PC-9 (cell line): Measurements from ENCODE around the gene PYROXD2. TPM values are rescaled to one million over a fixed set of nuclear protein-coding genes. Genes with fewer than 3 reads are reported as not detected.

Source experiments
- BruUV-seq: library from RNA; stranded (reverse); fragments of 400-500 nt; replicated peaks from 2 replicates; lab custom pipeline; 2021; lab: Mats Ljungman, UMichigan
- CTCF ChIA-PET: fragments of 300-600 bp; sonication (Branson Sonifier 250); formaldehyde crosslinking; loops from one replicate; lab custom pipeline; 2022; ENCODE audit warnings: antibody characterized with exemption; lab: Charles Lee
- POLR2A ChIA-PET: fragments of 300-600 bp; sonication (Branson Sonifier 250); formaldehyde crosslinking; loops from one replicate; lab custom pipeline; 2022; ENCODE audit warnings: antibody characterized with exemption; ENCODE audit not compliant: unreplicated experiment; lab: Charles Lee
- DNase-seq, 2 experiments: peaks; one replicate each; pipeline versions ENCODE4 v3.0.0 to v3.0.0-alpha.2; 2015 to 2022; ENCODE audit warnings: mixed read lengths in 1 of 2
- H2AFZ ChIP-seq: fragments of 200-600 bp; sonication (generic); 2 replicates; pipeline ENCODE4 v1.8.1; 2017; ENCODE audit warnings: antibody characterized with exemption
- H3F3A ChIP-seq: fragments of 200-600 bp; sonication (generic); 2 replicates; pipeline ENCODE4 v1.8.1; 2017; ENCODE audit warnings: antibody characterized with exemption, mild to moderate bottlenecking, low read depth; ENCODE audit not compliant: insufficient read depth
- H3K27ac ChIP-seq: fragments of 200-600 bp; sonication (generic); 2 replicates; pipeline ENCODE4 v1.6.1; 2016; ENCODE audit warnings: mixed run types
- H3K27me3 ChIP-seq: fragments of 200-600 bp; sonication (generic); 2 replicates; pipeline ENCODE4 v1.6.1; 2016; ENCODE audit warnings: low read depth, mixed run types; ENCODE audit not compliant: insufficient read depth
- H3K36me3 ChIP-seq: fragments of 200-600 bp; sonication (generic); 2 replicates; pipeline ENCODE4 v1.6.1; 2016; ENCODE audit warnings: low read depth, mixed run types
- H3K4me1 ChIP-seq: fragments of 200-600 bp; sonication (generic); replicated peaks from 2 replicates; pipeline ENCODE4 v1.6.1; 2016; ENCODE audit warnings: mixed run types; ENCODE audit not compliant: insufficient read depth
- H3K4me2 ChIP-seq: fragments of 200-600 bp; sonication (generic); 2 replicates; pipeline ENCODE4 v1.6.1; 2017; ENCODE audit warnings: mixed run types
- H3K4me3 ChIP-seq: fragments of 200-600 bp; sonication (generic); 2 replicates; pipeline ENCODE4 v1.6.1; 2016; ENCODE audit warnings: mixed run types
- H3K79me2 ChIP-seq: fragments of 200-600 bp; sonication (generic); 2 replicates; pipeline ENCODE4 v1.6.1; 2017; ENCODE audit warnings: low read depth, mixed run types
- H3K9me2 ChIP-seq: fragments of 200-600 bp; sonication (generic); 2 replicates; pipeline ENCODE4 v1.8.1; 2017; ENCODE audit warnings: mild to moderate bottlenecking; ENCODE audit not compliant: insufficient read depth
- H3K9me3 ChIP-seq: fragments of 200-600 bp; sonication (generic); 2 replicates; pipeline ENCODE4 v1.8.1; 2016; ENCODE audit warnings: low read depth; ENCODE audit not compliant: insufficient read depth
- H4K20me1 ChIP-seq: fragments of 200-600 bp; sonication (generic); 2 replicates; pipeline ENCODE4 v1.8.1; 2017; ENCODE audit not compliant: insufficient read depth
- CTCF ChIP-seq: fragments of 200-600 bp; sonication (generic); conservative IDR thresholded peaks from 2 replicates; pipeline ENCODE4 v1.6.1; 2017; ENCODE audit warnings: mixed run types, antibody characterized with exemption, mild to moderate bottlenecking, moderate library complexity
- EZH2 ChIP-seq: fragments of 200-600 bp; sonication (generic); IDR thresholded peaks from 2 replicates; pipeline ENCODE4 v1.8.0; 2017; ENCODE audit warnings: antibody characterized with exemption, low read depth
- intact Hi-C: fragments of 100-400 bp; cut with micrococcal nuclease; formaldehyde crosslinking; loops from one replicate; pipeline ENCODE4 v1.10.0; 2022; ENCODE audit not compliant: unreplicated experiment
- total RNA-seq: library from RNA; stranded (reverse); gene quantifications from 2 replicates; pipeline ENCODE4 v1.2.3, GENCODE V29; 2021

Gene PYROXD2
- total RNA-seq, 1 experiment from 2014 or later, result 28.0 TPM

DNA sequence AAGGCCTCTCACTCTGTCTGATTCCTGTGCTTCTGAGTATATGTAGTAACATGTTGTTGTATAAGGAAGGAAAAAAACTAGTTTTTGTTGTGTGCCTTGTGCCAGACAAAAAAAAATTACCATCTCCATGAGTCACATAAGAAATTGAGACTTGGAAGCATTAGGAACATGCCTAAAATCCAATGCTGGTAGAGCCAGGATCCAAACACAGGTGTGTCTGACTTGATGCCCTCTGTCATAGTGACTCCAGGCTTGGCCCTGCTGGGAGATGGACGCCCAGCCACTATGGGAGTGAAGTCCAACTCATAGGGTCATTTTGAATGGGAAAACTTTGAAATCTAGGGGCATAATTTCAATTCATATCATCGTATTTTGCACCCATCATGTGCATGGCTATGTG, 38.0 kb downstream of the PYROXD2 start:
- ChIA-PET POLR2A (no interaction called here), CTCF (no interaction called here)
- no peak for TF ChIP-seq CTCF
- H3K27me3 ChIP-seq, result no peaks in the 10 kb centered on the region
- H3K4me1 ChIP-seq, result peaks cover 48% of the 10 kb centered on the region
- H3K9me2 ChIP-seq, result no peaks in the 10 kb centered on the region
- H3K4me2 ChIP-seq, result 0 out of 2 replicates have a peak overlapping the region, but pooled peaks have one; percentile 31
- H3K79me2 ChIP-seq, result no peaks in the 10 kb centered on the region
- DNase-seq, result no peak
- H2AFZ ChIP-seq, result no peak overlapping the region
- no peaks in the 10 kb centered on the region for H3K36me3 ChIP-seq
- no peaks in the 10 kb centered on the region for H3K9me3 ChIP-seq
- intact Hi-C loops, result no loop called here
- H3F3A ChIP-seq, result peaks cover 19% of the 10 kb centered on the region
- H3K27ac ChIP-seq, result peak overlapping the region; percentile 87; the same call in 1 of the 2 replicates
- BruUV-seq, result no TSS peak
- H3K4me3 ChIP-seq, result no peak overlapping the region
- H4K20me1 ChIP-seq, result no peaks in the 10 kb centered on the region

GRCh38 chr10:98376485-98376884, 38.5 kb downstream of the PYROXD2 start:
- ChIA-PET POLR2A (no interaction called here), CTCF (no interaction called here)
- Histone ChIP-seq H3K27ac (peak overlapping the region; percentile 87; the same call in 1 of the 2 replicates), H3K4me1 (peaks cover 48% of the 10 kb centered on the region), H3K36me3 (no peaks in the 10 kb centered on the region), H3K9me2 (no peaks in the 10 kb centered on the region), H3K27me3 (no peaks in the 10 kb centered on the region), H3K4me3 (no peak overlapping the region), H3K4me2 (peak overlapping the region; percentile 31; the same call in 1 of the 2 replicates), H3K9me3 (no peaks in the 10 kb centered on the region), H3K79me2 (no peaks in the 10 kb centered on the region), H3F3A (peaks cover 19% of the 10 kb centered on the region), H4K20me1 (no peaks in the 10 kb centered on the region), H2AFZ (no peak overlapping the region)
- DNase-seq, result peak in 1 of 2 experiments; percentile 49
- intact Hi-C loops, result no loop called here
- no TSS peak for BruUV-seq
- TF ChIP-seq EZH2, result no peak
- no peak for TF ChIP-seq CTCF

- peak overlapping the region; percentile 70 for H3K4me2 ChIP-seq
- intact Hi-C loops, result no loop called here
- POLR2A ChIA-PET, result interaction anchor here (0.6 kb wide), 1 partner anchor 34 kb away, joined by 3 read pairs; no protein-coding TSS in a partner anchor
Observed at GRCh38 chr10:98374217-98374985, 40.6 kb downstream of the PYROXD2 start.

More at GRCh38 chr10:98374217-98374985, 40.6 kb downstream of the PYROXD2 start:
- Histone ChIP-seq H3K4me1 (peaks cover 48% of the 10 kb centered on the region), H3K9me3 (no peaks in the 10 kb centered on the region), H3F3A (peaks cover 19% of the 10 kb centered on the region), H4K20me1 (no peaks in the 10 kb centered on the region), H3K4me3 (peak overlapping the region; percentile 27; the same call in 1 of the 2 replicates), H3K36me3 (no peaks in the 10 kb centered on the region), H3K27me3 (no peaks in the 10 kb centered on the region), H3K9me2 (no peaks in the 10 kb centered on the region), H3K79me2 (no peaks in the 10 kb centered on the region), H2AFZ (peak overlapping the region; percentile 64), H3K27ac (peak overlapping the region; percentile 87)
- CTCF ChIA-PET, result no interaction called here
- DNase-seq, result peak; percentile 52 to 88
- BruUV-seq, result no TSS peak
- no peak for TF ChIP-seq CTCF
- no peak for TF ChIP-seq EZH2
